Subcutaneous abdominal adipose tissue (tissue), 5 donors: ENCODE data around the gene PPA1.

Source experiments
- H3K27ac ChIP-seq: one replicate; pipeline ENCODE4 v1.7.0; 2013; ENCODE audit warnings: low read depth, mild to moderate bottlenecking, inconsistent platforms, low read length, moderate library complexity
- H3K27me3 ChIP-seq, 5 donors: one replicate each; pipeline ENCODE4 v1.7.0; 2013; ENCODE audit warnings: low read length in 5 of 5, inconsistent platforms in 1 of 5; ENCODE audit not compliant: control insufficient read depth in 5 of 5, insufficient read depth in 4 of 5
- H3K36me3 ChIP-seq, 5 donors: one replicate each; pipeline ENCODE4 v1.7.0; 2013; ENCODE audit warnings: low read length in 5 of 5; ENCODE audit not compliant: control insufficient read depth in 5 of 5, insufficient read depth in 5 of 5
- H3K4me1 ChIP-seq, 5 donors: one replicate each; pipeline ENCODE4 v1.7.0; 2013; ENCODE audit warnings: low read length in 5 of 5, mild to moderate bottlenecking in 3 of 5, moderate library complexity in 1 of 5; ENCODE audit not compliant: control insufficient read depth in 5 of 5, insufficient read depth in 5 of 5
- H3K4me3 ChIP-seq, 5 donors: one replicate each; pipeline ENCODE4 v1.7.0; 2013; ENCODE audit warnings: low read length in 5 of 5, low read depth in 1 of 5
- H3K9ac ChIP-seq, 5 donors: one replicate each; pipeline ENCODE4 v1.7.0; 2013; ENCODE audit warnings: low read length in 5 of 5, mild to moderate bottlenecking in 4 of 5, moderate library complexity in 3 of 5
- H3K9me3 ChIP-seq, 5 donors: one replicate each; pipeline ENCODE4 v1.7.0; 2013; ENCODE audit warnings: low read length in 5 of 5; ENCODE audit not compliant: control insufficient read depth in 5 of 5
- donor health status: healthy.
- donor health status: healthy.
- donor health status: healthy.
- donor health status: healthy.
- donor health status: healthy.

PPA1 gene

GRCh38 chr10:70178139-70178725 lies 55.0 kb downstream of the PPA1 start:
- no peak overlapping the region for H3K9ac ChIP-seq

GRCh38 chr10:70176441-70176840 lies 56.8 kb downstream of the PPA1 start:
- H3K27ac ChIP-seq, result no peak overlapping the region
- H3K4me3 ChIP-seq, result no peak overlapping the region
- no peaks in the 10 kb centered on the region for H3K36me3 ChIP-seq
- no peaks in the 10 kb centered on the region for H3K27me3 ChIP-seq
- peaks cover 2 to 12% (median 10%) of the 10 kb centered on the region in 5 donors for H3K4me1 ChIP-seq
- no peak overlapping the region for H3K9ac ChIP-seq
- peaks cover 0 to 2% (median 0%) of the 10 kb centered on the region in 5 donors for H3K9me3 ChIP-seq

More at GRCh38 chr10:70178139-70178725, 55.0 kb downstream of the PPA1 start:
- no peak overlapping the region for H3K4me3 ChIP-seq
- peaks cover 2 to 12% (median 10%) of the 10 kb centered on the region in 5 donors for H3K4me1 ChIP-seq
- H3K27ac ChIP-seq, result no peak overlapping the region
- no peaks in the 10 kb centered on the region for H3K36me3 ChIP-seq
- no peaks in the 10 kb centered on the region for H3K27me3 ChIP-seq
- peaks cover 0 to 2% (median 0%) of the 10 kb centered on the region in 5 donors for H3K9me3 ChIP-seq

GRCh38 chr10:70175516-70175915 lies 57.7 kb downstream of the PPA1 start:
- no peak overlapping the region for H3K4me3 ChIP-seq
- H3K9ac ChIP-seq, result no peak overlapping the region
- no peaks in the 10 kb centered on the region for H3K27me3 ChIP-seq
- peaks cover 0 to 2% (median 0%) of the 10 kb centered on the region in 5 donors for H3K9me3 ChIP-seq
- no peak overlapping the region for H3K27ac ChIP-seq
- peaks cover 2 to 16% (median 15%) of the 10 kb centered on the region in 5 donors for H3K4me1 ChIP-seq
- no peaks in the 10 kb centered on the region for H3K36me3 ChIP-seq

GRCh38 chr10:70174058-70174741 lies 59.0 kb downstream of the PPA1 start:
- Histone ChIP-seq H3K4me3 (peak overlapping the region; percentile 7 to 48 (median 32)), H3K27ac (no peak overlapping the region), H3K9ac (no peak overlapping the region)

GRCh38 chr10:70169649-70170364 lies 63.4 kb downstream of the PPA1 start:
- H3K27me3 ChIP-seq, result no peaks in the 10 kb centered on the region
- H3K36me3 ChIP-seq, result peaks cover 0 to 13% (median 4%) of the 10 kb centered on the region in 5 donors
- H3K9ac ChIP-seq, result peak overlapping the region; percentile 92 to 99 (median 95)
- H3K4me1 ChIP-seq, result peaks cover 5 to 58% (median 53%) of the 10 kb centered on the region in 5 donors
- peak overlapping the region; percentile 97 to 100 (median 99) for H3K4me3 ChIP-seq
- no peaks in the 10 kb centered on the region for H3K9me3 ChIP-seq
- H3K27ac ChIP-seq, result peak overlapping the region; percentile 95

More at GRCh38 chr10:70174058-70174741, 59.0 kb downstream of the PPA1 start:
- H3K36me3 ChIP-seq, result no peaks in the 10 kb centered on the region
- peaks cover 5 to 23% (median 22%) of the 10 kb centered on the region in 5 donors for H3K4me1 ChIP-seq
- H3K27me3 ChIP-seq, result no peaks in the 10 kb centered on the region
- H3K9me3 ChIP-seq, result no peaks in the 10 kb centered on the region

- peak overlapping the region; percentile 95 for H3K27ac ChIP-seq
Measured at GRCh38 chr10:70169011-70169410, 64.2 kb downstream of the PPA1 start.

GRCh38 chr10:70167246-70167645 lies 66.0 kb downstream of the PPA1 start:
- H3K27me3 ChIP-seq, result no peaks in the 10 kb centered on the region
- H3K4me1 ChIP-seq, result peaks cover 3 to 71% (median 63%) of the 10 kb centered on the region in 5 donors
- no peaks in the 10 kb centered on the region for H3K9me3 ChIP-seq
- peaks cover 0 to 15% (median 7%) of the 10 kb centered on the region in 5 donors for H3K36me3 ChIP-seq
- H3K4me3 ChIP-seq, result no peak overlapping the region
- no peak overlapping the region for H3K27ac ChIP-seq
- H3K9ac ChIP-seq, result peak overlapping the region in 2 of 5 donors; percentile 26 to 98

More at GRCh38 chr10:70169011-70169410, 64.2 kb downstream of the PPA1 start:
- Histone ChIP-seq H3K36me3 (peaks cover 0 to 13% (median 4%) of the 10 kb centered on the region in 5 donors), H3K27me3 (no peaks in the 10 kb centered on the region), H3K9ac (peak overlapping the region in 4 of 5 donors; percentile 92 to 99 (median 96)), H3K4me3 (peak overlapping the region; percentile 97 to 100 (median 99)), H3K4me1 (peaks cover 4 to 59% (median 55%) of the 10 kb centered on the region in 5 donors), H3K9me3 (no peaks in the 10 kb centered on the region)

GRCh38 chr10:70166394-70166793 lies 66.8 kb downstream of the PPA1 start:
- Histone ChIP-seq H3K27me3 (no peaks in the 10 kb centered on the region), H3K27ac (no peak overlapping the region), H3K9me3 (no peaks in the 10 kb centered on the region), H3K4me3 (no peak overlapping the region), H3K9ac (no peak overlapping the region), H3K4me1 (peaks cover 3 to 78% (median 70%) of the 10 kb centered on the region in 5 donors), H3K36me3 (peaks cover under 1 to 17% (median 9%) of the 10 kb centered on the region in 5 donors)

- Histone ChIP-seq H3K9me3 (no peaks in the 10 kb centered on the region), H3K27ac (peak overlapping the region; percentile 21), H3K4me3 (no peak overlapping the region), H3K27me3 (no peaks in the 10 kb centered on the region), H3K4me1 (peaks cover 0 to 73% (median 61%) of the 10 kb centered on the region in 5 donors), H3K36me3 (peaks cover 6 to 34% (median 27%) of the 10 kb centered on the region in 5 donors), H3K9ac (peak overlapping the region in 1 of 5 donors; percentile 20)
Measured at GRCh38 chr10:70164163-70164562, 69.1 kb downstream of the PPA1 start.
